Endothelial cell of umbilical vein (primary cell): ENCODE measurements around the gene MITF. TPM values are rescaled to one million over a fixed set of nuclear protein-coding genes. Genes with fewer than 3 reads are reported as not detected.

Experiments used
- BruUV-seq: library from RNA; stranded (reverse); fragments of 400-500 nt; replicated peaks from 2 replicates; lab custom pipeline; 2021; lab: Mats Ljungman, UMichigan
- CTCF ChIA-PET: fragments of 300-600, 350-600 bp; sonication (Branson Sonifier 250); formaldehyde crosslinking; loops from one replicate; lab custom pipeline; 2021; ENCODE audit warnings: antibody characterized with exemption, inconsistent platforms; lab: Charles Lee
- POLR2A ChIA-PET: fragments of 300-600, 350-600 bp; sonication (Branson Sonifier 250); formaldehyde crosslinking; loops from one replicate; lab custom pipeline; 2021; ENCODE audit warnings: antibody characterized with exemption, inconsistent platforms; lab: Charles Lee
- DNase-seq: peaks from one replicate; pipeline ENCODE4 v3.0.0-alpha.2; 2011; ENCODE audit warnings: low read depth, low spot score
- FAIRE-seq: peaks from 2 replicates; lab custom pipeline; 2011; peaks lifted over from hg19 to GRCh38; lab: Jason Lieb, UNC
- H2AFZ ChIP-seq: 2 replicates; pipeline ENCODE4 v1.6.0; 2012; ENCODE audit warnings: low read depth, low read length, control low read depth, inconsistent platforms
- H3K27ac ChIP-seq: 2 replicates; pipeline ENCODE4 v1.5.1; 2011; ENCODE audit warnings: low read depth, mild to moderate bottlenecking, control low read depth, low read length, moderate library complexity; ENCODE audit not compliant: insufficient read depth
- H3K27me3 ChIP-seq, 2 experiments: 2 replicates each; pipeline versions ENCODE4 v1.6.0 to v1.6.1; 2011; ENCODE audit warnings: low read length in 2 of 2, mixed read lengths in 1 of 2; ENCODE audit not compliant: control insufficient read depth in 2 of 2, insufficient read depth in 2 of 2
- H3K36me3 ChIP-seq, 2 experiments: 2 replicates in 1 of 2; 3 replicates in 1 of 2; pipeline ENCODE4 v1.5.1; 2011; ENCODE audit warnings: low read length in 2 of 2, mild to moderate bottlenecking in 1 of 2, moderate library complexity in 1 of 2; ENCODE audit not compliant: control insufficient read depth in 2 of 2, insufficient read depth in 2 of 2; ENCODE audit errors: extremely low read depth in 1 of 2
- H3K4me1 ChIP-seq: 3 replicates; pipeline ENCODE4 v1.5.1; 2011; ENCODE audit warnings: mild to moderate bottlenecking, low read length; ENCODE audit not compliant: control insufficient read depth, insufficient read depth; ENCODE audit errors: extremely low read depth
- H3K4me2 ChIP-seq: 2 replicates; pipeline ENCODE4 v1.6.1; 2011; ENCODE audit warnings: low read length, control low read depth, mixed read lengths; ENCODE audit not compliant: insufficient read depth
- H3K4me3 ChIP-seq, 3 experiments: fragments of 200-600 bp in 1 of 3; sonication (generic), shearing (Covaris generic) in 1 of 3; replicated peaks in 1 of 3; 2 replicates each; pipeline ENCODE4 v1.5.1; 2011 to 2016; ENCODE audit warnings: control low read depth in 3 of 3, low read length in 3 of 3, mild to moderate bottlenecking in 2 of 3, inconsistent platforms in 1 of 3, low read depth in 1 of 3, moderate library complexity in 1 of 3; ENCODE audit not compliant: insufficient read depth in 1 of 3
- H3K79me2 ChIP-seq: 2 replicates; pipeline ENCODE4 v1.6.0; 2012; ENCODE audit warnings: low read length, inconsistent platforms; ENCODE audit not compliant: control insufficient read depth, insufficient read depth
- H3K9ac ChIP-seq: replicated peaks from 2 replicates; pipeline ENCODE3; 2011; ENCODE audit warnings: low read length, control low read depth; ENCODE audit not compliant: insufficient read depth; ENCODE audit errors: extremely low read depth
- H3K9me1 ChIP-seq: replicated peaks from 3 replicates; pipeline ENCODE4 v1.6.0; 2011; ENCODE audit warnings: mild to moderate bottlenecking, low read length; ENCODE audit not compliant: control insufficient read depth, insufficient read depth; ENCODE audit errors: extremely low read depth
- H3K9me3 ChIP-seq: replicated peaks from 2 replicates; pipeline ENCODE4 v1.5.1; 2012; ENCODE audit warnings: low read length, inconsistent platforms; ENCODE audit not compliant: control insufficient read depth, insufficient read depth
- H4K20me1 ChIP-seq: replicated peaks from 2 replicates; pipeline ENCODE3; 2011; ENCODE audit warnings: mild to moderate bottlenecking, low read length; ENCODE audit not compliant: control insufficient read depth, insufficient read depth; ENCODE audit errors: extremely low read depth
- EZH2 ChIP-seq: IDR thresholded peaks from 2 replicates; pipeline ENCODE4 v1.6.1; 2012; ENCODE audit warnings: borderline replicate concordance, low read depth, mild to moderate bottlenecking, moderate library complexity, low read length, inconsistent platforms; ENCODE audit not compliant: severe bottlenecking
- FOS ChIP-seq: IDR thresholded peaks from 2 replicates; pipeline ENCODE4 v1.6.1; 2011; ENCODE audit warnings: mild to moderate bottlenecking, low read length, moderate library complexity, borderline replicate concordance; ENCODE audit not compliant: insufficient read depth
- GATA2 ChIP-seq: IDR thresholded peaks from 2 replicates; pipeline ENCODE4 v1.7.0; 2011; ENCODE audit warnings: low read depth, mild to moderate bottlenecking, moderate library complexity, mixed read lengths, low read length; ENCODE audit not compliant: insufficient read length, insufficient read depth
- MYC ChIP-seq: IDR thresholded peaks from one replicate; pipeline ENCODE4 v1.6.1; 2011; ENCODE audit warnings: mild to moderate bottlenecking, low read depth, low read length
- POLR2A ChIP-seq: IDR thresholded peaks from 2 replicates; pipeline ENCODE4 v1.6.1; 2012; ENCODE audit warnings: low read depth, mild to moderate bottlenecking, control low read depth, low read length
- POLR2AphosphoS5 ChIP-seq: IDR thresholded peaks from 2 replicates; pipeline ENCODE4 v1.6.1; 2012; ENCODE audit warnings: low read depth, mild to moderate bottlenecking, control low read depth, low read length, moderate library complexity; ENCODE audit not compliant: insufficient read depth
- dilution Hi-C: fragments of 300-500 bp; cut with MboI; formaldehyde crosslinking; loops from one replicate; pipeline ENCODE4 v1.15.0; 2019; ENCODE audit warnings: low sequenced_read_pairs; ENCODE audit not compliant: extremely low pct_ligation_motif_present
- intact Hi-C: fragments of 100-400 bp; cut with micrococcal nuclease; formaldehyde crosslinking; loops from one replicate; pipeline ENCODE4 v1.10.0; 2022
- polyA plus RNA-seq, 4 experiments: library from polyadenylated mRNA; depleted of rRNA in 3 of 4; stranded (reverse) in 3 of 4; unstranded in 1 of 4; fragments of >200 nt; gene quantifications; 2 replicates each; pipeline versions ENCODE4 v1.2.1 to v1.2.3, GENCODE V29; 2011 to 2012; ENCODE audit warnings: missing spikeins in 1 of 4
- total RNA-seq: library from RNA; stranded (reverse); gene quantifications from 2 replicates; pipeline ENCODE4 v1.2.3, GENCODE V29; 2021
- TF ChIP-seq, protein P1 (sequence below), 2 donors: IDR thresholded peaks; 1 replicate in 1 of 2; 2 replicates in 1 of 2; pipeline ENCODE4 v1.5.1; 2011; ENCODE audit warnings: low read length in 2 of 2, mild to moderate bottlenecking in 2 of 2, moderate library complexity in 2 of 2, control low read depth in 1 of 2, inconsistent platforms in 1 of 2, low read depth in 1 of 2; ENCODE audit not compliant: insufficient read depth in 1 of 2; ENCODE audit errors: extremely low read depth in 1 of 2

Gene MITF
- total and polyA plus RNA-seq, 2 donors (not counting 3 experiments of a cell fraction or from before 2014, with no cell fraction given): 1.6 to 2.5 TPM

- no TSS peak for BruUV-seq
- H3K27ac ChIP-seq: no peak overlapping the region
- H3K4me2 ChIP-seq: no peak overlapping the region
- ChIA-PET CTCF (no interaction called here), POLR2A (no interaction called here)
- no peak overlapping the region for H3K4me3 ChIP-seq
- H4K20me1 ChIP-seq: no peaks in the 10 kb centered on the region
- H3K36me3 ChIP-seq: no peaks in the 10 kb centered on the region
- H3K9me1 ChIP-seq: no peaks in the 10 kb centered on the region
- no peaks in the 10 kb centered on the region for H3K9me3 ChIP-seq
- H3K9ac ChIP-seq: no peak overlapping the region
- dilution Hi-C loops (no loop called here), intact Hi-C loops (no loop called here)
- H3K27me3 ChIP-seq: peaks cover 0 to 6% of the 10 kb centered on the region in 2 experiments
- no peak for TF ChIP-seq MYC
- TF ChIP-seq GATA2: no peak
- TF ChIP-seq POLR2AphosphoS5: no peak
- TF ChIP-seq FOS: no peak
- TF ChIP-seq EZH2: no peak
- no peak for TF ChIP-seq POLR2A
- TF ChIP-seq, protein P1, sequence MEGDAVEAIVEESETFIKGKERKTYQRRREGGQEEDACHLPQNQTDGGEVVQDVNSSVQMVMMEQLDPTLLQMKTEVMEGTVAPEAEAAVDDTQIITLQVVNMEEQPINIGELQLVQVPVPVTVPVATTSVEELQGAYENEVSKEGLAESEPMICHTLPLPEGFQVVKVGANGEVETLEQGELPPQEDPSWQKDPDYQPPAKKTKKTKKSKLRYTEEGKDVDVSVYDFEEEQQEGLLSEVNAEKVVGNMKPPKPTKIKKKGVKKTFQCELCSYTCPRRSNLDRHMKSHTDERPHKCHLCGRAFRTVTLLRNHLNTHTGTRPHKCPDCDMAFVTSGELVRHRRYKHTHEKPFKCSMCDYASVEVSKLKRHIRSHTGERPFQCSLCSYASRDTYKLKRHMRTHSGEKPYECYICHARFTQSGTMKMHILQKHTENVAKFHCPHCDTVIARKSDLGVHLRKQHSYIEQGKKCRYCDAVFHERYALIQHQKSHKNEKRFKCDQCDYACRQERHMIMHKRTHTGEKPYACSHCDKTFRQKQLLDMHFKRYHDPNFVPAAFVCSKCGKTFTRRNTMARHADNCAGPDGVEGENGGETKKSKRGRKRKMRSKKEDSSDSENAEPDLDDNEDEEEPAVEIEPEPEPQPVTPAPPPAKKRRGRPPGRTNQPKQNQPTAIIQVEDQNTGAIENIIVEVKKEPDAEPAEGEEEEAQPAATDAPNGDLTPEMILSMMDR (IDR thresholded peaks at IDR 0.05; ENCODE audit: extremely low read depth in 1 of 2, insufficient read depth in 1 of 2, low read depth in 1 of 2, low read length in 2 of 2): no peak
- FAIRE-seq (no peak), DNase-seq (no peak)
- no peaks in the 10 kb centered on the region for H3K79me2 ChIP-seq
- no peak overlapping the region for H2AFZ ChIP-seq
- no peaks in the 10 kb centered on the region for H3K4me1 ChIP-seq
These were observed 13.2 kb upstream of the MITF start for GRCh38 chr3:69725994-69726571.
